Activated CD4-positive, alpha-beta T cell treated with anti-CD3 and anti-CD28 coated beads, Interleukin-10, Interleukin-2, amounts not matched to agents 100 ng/mL and 50 ng/mL, durations not matched to agents 16 hours and 8 hours (primary cell): ENCODE data around the gene TNNI3.
"Not testable (repeated sequence)": the region's sequence is repeated elsewhere in the genome, so short reads cannot be mapped to it uniquely, and the experiment has no call there.

Experiments used
- DNase-seq: peaks from one replicate; pipeline ENCODE4 v3.0.0-alpha.2; 2020

The TNNI3 gene

DNA sequence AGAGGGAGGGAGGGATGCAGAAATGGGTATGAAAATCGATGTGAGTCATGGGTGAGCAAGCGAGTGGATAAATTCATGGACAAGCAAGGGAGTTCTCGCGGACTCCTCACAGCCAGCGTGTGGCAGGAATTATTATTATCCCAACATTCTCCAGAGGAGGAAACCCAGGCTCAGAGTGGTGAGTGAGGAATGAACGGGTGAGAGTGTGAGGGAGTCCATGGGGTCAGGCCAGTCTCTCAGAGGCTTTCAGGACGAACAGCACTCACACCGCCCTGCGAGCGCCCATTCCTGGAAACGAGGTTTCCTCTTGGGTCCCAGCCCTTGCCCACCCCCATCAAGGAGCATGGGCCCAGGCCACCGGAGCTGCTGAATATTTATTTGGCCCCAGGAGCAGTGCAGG, 15.2 kb upstream of the TNNI3 start:
- no peak for DNase-seq

- DNase-seq = not testable (repeated sequence)
These were observed 14.8 kb upstream of the TNNI3 start for GRCh38 chr19:55172318-55172717.

DNA sequence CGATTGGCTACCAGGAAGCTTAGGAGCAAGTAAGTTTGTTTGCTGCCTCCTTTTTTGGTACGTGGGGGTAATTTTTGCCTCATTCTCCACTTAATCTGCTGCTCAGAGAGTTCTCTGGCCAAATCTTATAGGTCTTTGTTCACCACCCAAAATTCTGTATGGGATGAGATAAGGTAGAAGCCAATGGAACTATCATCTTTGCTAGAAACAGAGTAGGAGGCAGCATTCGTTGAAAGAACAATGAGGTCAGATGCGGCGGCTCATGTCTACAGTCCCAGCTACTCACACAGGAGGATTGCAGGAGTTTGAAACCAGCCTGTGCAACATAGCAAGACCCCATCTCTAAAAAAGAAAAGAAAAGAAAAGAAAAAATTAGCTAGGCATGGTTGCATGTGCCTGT, 13.9 kb upstream of the TNNI3 start:
- DNase-seq = no peak

GRCh38 chr19:55169136-55169535, 11.6 kb upstream of the TNNI3 start:
- DNase-seq = no peak

GRCh38 chr19:55166530-55167268, 9.2 kb upstream of the TNNI3 start, which contains the start of gene DNAAF3:
Gene DNAAF3 (minus strand): TSS chr19:55166613. CDS start chr19:55166413, 200 bp downstream.
- peak; percentile 91 for DNase-seq

GRCh38 chr19:55165952-55166529, 8.5 kb upstream of the TNNI3 start:
- DNase-seq = peak; percentile 58

GRCh38 chr19:55161571-55162322, 4.2 kb upstream of the TNNI3 start:
- DNase-seq = no peak

DNA sequence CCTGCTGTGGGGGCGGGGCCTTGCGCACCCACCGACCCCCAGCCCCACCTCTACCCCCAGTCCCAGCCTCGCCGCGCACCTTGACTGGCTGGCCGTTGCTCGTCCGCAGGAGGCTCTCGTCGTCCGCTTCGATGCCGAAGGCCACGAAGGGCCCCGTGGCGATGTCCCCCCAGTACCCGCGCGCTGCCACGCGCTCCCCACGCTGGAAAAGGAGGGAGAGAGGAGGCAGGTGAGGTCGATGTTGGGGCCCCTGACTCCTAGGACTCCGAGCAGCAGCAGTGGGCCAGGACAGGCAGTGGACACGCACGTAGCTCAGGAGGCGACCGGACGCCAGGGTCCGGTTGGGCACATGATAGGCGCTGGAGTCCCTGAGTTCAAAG, 3.4 kb upstream of the TNNI3 start:
- no peak for DNase-seq

DNA sequence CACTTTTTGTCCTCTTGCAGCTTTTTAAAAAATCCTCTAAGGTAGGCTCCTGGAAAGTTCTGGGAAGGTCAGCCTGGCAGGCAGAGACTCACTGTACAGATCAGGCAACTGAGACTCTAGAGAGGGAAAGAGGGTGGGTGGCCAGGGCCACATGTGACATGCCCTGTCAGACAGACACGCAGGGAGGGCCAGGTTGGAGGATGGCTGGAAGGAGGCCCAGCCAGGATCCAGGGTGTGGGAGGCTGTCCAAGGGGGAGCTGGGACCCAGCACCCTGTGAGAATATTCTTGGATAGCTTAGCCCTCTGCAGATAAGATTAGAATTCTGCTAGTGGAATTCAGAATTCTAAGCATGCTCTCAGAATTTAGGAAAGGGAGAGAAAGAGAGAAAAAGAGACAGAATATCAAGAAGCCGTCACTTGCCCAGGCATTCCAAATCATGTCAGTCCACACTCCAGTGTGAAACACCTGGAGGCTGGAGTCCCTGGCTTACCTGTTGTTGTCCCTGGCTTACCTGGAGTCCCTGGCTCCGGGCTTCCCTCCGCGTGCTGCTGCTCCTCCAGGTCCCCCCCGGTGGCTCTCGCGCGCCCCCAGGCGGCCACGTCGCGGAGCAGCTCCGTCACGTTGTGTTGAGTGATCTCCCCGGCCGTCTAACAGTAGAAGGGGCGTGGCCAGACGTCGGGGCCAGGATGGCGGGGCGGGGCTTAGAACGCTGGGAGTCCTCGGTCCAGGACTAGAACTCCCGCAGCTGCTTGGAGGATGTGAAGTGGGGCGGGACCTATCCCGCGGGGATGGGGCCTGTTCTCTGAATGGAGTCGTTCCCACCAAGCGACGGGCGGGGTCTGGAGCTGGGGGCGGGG, 2.8 kb upstream of the TNNI3 start:
- DNase-seq = peak; percentile 94

GRCh38 chr19:55158848-55159749, 1.6 kb upstream of the TNNI3 start:
- DNase-seq = no peak

GRCh38 chr19:55158423-55158822, 891 bp upstream of the TNNI3 start:
- no peak for DNase-seq

DNA sequence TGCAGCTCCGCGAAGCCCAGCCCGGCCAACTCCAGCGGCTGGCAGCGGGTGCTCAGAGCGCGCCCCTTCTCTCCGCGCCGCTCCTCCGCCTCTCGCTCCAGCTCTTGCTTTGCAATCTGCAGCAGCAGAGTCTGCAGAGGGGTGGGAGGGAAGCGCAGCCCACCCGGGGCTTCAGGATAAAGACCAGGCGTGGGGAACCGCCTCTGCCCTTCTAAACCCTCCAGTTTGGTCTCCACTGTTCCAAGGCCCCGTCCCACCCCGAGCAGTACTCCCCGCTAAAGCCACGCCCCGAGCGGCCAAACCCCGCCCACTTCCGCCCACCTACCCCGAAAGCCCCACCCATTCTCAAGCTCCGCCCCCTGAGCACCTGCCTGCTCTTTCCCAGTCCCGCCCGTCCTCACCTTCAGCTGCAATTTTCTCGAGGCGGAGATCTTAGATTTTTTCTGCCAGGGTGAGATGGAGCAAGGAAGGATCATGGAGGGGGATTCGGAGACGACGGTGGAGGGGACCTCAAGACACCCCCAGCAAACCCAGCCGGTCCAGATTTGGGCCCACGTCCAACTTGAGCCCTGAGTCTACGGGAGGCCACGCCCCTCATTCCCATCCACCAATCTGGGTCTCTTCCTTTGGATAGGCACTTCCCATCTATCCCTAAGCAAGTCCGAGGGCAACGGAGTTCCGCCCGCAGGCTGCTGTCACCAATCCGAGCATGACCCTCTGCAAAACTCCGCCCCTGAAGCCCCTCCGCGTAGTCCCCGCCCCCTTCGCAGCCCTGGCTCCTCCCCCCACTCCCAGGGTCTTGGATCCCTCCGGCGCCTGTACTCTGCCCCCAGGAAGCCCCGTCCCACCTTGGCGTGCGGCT, 1.1 kb downstream of the TNNI3 start:
- peak; percentile 50 for DNase-seq

GRCh38 chr19:55155784-55156183, 1.7 kb downstream of the TNNI3 start:
- DNase-seq = not testable (repeated sequence)

- no peak for DNase-seq
These were observed 3.8 kb downstream of the TNNI3 start for GRCh38 chr19:55153652-55154264.

- DNase-seq = no peak
These were observed 5.5 kb downstream of the TNNI3 start for GRCh38 chr19:55152017-55152416.

DNA sequence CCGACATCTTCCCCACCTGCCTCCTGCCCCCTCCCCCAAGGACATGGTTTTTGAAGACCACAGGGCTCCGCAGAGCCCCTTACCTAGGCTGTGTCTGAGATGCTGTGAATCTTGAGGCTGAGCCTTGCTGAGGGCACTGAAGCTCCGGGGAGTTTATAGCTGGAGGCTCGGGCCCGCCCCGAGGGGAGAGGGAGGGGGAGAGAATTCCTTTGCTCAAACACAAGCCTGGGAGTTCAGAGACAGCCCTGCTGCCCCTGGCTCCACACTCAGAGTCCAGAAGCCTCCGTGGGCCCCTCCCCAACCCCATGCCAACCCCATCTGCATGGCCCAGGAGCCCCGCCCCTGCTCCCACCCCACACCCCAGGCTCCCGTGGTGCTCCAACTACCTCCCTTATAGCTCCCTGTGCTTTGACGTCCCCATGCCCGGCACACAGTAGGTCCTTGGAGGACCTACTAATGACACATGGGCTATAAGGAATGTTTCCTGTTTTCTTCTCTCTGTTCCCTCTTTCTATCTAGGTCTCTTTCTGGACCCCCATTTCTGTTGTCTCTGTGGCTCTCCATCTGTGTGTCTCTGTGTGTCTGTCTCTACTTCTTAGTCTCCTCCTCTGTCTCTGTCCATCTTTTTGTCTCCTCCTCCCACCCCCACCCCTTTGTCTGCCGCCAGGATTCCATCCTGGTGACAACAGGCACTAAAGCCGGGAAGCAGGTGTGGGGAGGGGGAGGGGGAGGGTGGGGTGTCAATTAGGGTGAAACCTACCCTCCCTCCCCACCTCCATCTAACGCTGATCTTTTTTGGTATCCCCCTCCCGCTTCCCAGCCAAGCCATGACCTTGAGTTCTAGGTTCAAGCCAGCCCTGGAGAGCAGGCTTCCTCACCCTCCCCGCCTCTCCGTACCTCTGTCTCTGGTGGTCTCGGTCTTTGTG, 8.2 kb downstream of the TNNI3 start, which contains the start of gene TNNT1:
Gene TNNT1, minus strand, starts transcription at position 129 of the 926 bp plus-strand sequence. CDS start 2,049 bp downstream, outside the sequence.
- DNase-seq = no peak

DNA sequence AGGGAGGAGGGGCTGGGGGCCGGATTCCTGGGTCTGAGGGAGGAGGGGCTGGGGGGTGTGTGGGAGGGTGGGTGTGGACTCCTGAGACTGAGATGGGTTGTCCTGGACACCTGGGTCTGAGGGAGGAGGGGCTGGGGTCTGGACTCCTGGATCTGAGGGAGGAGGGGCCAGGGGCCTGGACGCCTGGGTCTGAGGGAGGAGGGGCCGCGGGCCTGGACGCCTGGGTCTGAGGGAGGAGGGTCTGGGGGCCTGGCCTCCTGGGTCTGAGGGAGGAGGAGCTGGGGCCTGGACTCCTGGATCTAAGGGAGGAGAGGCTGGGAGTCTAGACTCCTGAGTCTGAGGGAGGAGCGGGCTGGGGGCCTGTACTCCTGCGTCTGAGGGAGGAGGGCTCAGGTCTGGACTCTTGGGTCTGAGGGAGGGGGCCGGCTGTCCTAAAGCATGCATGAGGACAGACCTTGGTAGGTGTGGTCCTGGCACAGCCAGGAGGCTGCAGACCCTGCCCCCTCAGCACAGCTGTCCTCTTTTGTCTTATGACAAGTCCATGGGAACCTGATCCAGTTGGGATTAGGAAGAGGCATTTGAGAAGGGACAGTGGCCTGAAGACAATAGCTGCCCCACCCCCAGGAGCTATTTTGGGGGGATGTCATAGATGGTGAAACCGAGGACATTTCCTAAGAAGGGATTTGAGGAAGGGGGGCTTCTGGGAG, 9.8 kb downstream of the TNNI3 start:
- no peak for DNase-seq

- DNase-seq = no peak
These were observed 10.7 kb downstream of the TNNI3 start for GRCh38 chr19:55146705-55147273.
